Left ventricle myocardium inferior (tissue), 1 donor: ENCODE measurements around the gene RAD51B. TPM values are rescaled to one million over a fixed set of nuclear protein-coding genes. Genes with fewer than 3 reads are reported as not detected.

Experiments used
- DNase-seq: peaks from one replicate; pipeline ENCODE4 v3.0.0-alpha.2; 2020
- H3K27ac ChIP-seq: fragments of 200-600 bp; replicated peaks from 2 replicates; pipeline ENCODE4 v1.8.0; 2021
- H3K27me3 ChIP-seq: fragments of 200-600 bp; 2 replicates; pipeline ENCODE4 v1.8.0; 2021; ENCODE audit warnings: low read depth
- H3K36me3 ChIP-seq: fragments of 200-600 bp; 2 replicates; pipeline ENCODE4 v1.8.0; 2021
- H3K4me1 ChIP-seq: fragments of 200-600 bp; 2 replicates; pipeline ENCODE4 v1.8.0; 2021
- H3K4me3 ChIP-seq: fragments of 200-600 bp; 2 replicates; pipeline ENCODE4 v1.8.0; 2021; ENCODE audit warnings: mild to moderate bottlenecking, moderate library complexity
- H3K9me3 ChIP-seq: fragments of 200-600 bp; replicated peaks from 2 replicates; pipeline ENCODE4 v1.8.0; 2021
- intact Hi-C: fragments of 100-400 bp; cut with micrococcal nuclease; formaldehyde crosslinking; loops from one replicate; pipeline ENCODE4 v1.11.0; 2022
- total RNA-seq: library from RNA; stranded (reverse); fragmentation: NEBNext Ultra II Directional; extraction: Animal tissue kit (Norgen Biotek cat#: 25700); gene quantifications from one replicate; pipeline ENCODE4 v1.2.1, GENCODE V29; 2021
- TF ChIP-seq, protein P1 (sequence below): fragments of 200-600 bp; IDR thresholded peaks from 2 replicates; pipeline ENCODE4 v1.8.0; 2021; ENCODE audit warnings: antibody characterized with exemption, mild to moderate bottlenecking, borderline replicate concordance
- donor health status: DM: no; HTN: yes; CAD: no; lungs with severe emphysema.

Gene RAD51B
- total RNA-seq, 1 donor from 2014 or later = 2.4 TPM

DNA sequence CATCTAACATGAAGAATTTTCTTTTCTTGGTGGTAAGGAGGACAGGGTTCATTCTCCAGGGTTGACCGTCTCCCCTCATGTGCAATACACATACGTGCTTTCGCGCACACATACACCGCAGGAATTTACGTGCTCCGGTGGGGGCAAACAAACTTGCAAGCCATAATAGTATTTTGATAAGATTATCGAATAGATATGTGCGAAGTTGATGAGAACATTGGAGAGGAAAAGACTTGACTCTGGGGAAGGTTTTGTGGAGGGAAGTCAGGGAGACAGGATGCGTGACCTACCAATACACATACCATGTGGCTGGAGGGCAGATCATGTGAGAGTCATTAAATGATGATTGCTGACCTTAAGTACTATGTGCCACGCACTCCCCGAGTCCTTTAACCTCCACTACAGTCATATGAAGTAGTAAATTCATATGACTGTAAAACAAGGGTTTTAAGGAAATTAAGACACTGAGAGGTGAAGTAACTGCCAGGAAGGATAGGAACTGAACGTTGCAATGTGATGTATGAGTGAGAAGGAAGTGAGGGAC is 921 bp downstream of the RAD51B start:
- peak overlapping the region; percentile 93 for H3K4me3 ChIP-seq
- H3K27ac ChIP-seq = no peak overlapping the region
- DNase-seq = no peak
- no peaks in the 10 kb centered on the region for H3K27me3 ChIP-seq
- no peaks in the 10 kb centered on the region for H3K9me3 ChIP-seq
- intact Hi-C loops = no loop called here
- H3K36me3 ChIP-seq = peaks cover 5% of the 10 kb centered on the region
- TF ChIP-seq, protein P1, sequence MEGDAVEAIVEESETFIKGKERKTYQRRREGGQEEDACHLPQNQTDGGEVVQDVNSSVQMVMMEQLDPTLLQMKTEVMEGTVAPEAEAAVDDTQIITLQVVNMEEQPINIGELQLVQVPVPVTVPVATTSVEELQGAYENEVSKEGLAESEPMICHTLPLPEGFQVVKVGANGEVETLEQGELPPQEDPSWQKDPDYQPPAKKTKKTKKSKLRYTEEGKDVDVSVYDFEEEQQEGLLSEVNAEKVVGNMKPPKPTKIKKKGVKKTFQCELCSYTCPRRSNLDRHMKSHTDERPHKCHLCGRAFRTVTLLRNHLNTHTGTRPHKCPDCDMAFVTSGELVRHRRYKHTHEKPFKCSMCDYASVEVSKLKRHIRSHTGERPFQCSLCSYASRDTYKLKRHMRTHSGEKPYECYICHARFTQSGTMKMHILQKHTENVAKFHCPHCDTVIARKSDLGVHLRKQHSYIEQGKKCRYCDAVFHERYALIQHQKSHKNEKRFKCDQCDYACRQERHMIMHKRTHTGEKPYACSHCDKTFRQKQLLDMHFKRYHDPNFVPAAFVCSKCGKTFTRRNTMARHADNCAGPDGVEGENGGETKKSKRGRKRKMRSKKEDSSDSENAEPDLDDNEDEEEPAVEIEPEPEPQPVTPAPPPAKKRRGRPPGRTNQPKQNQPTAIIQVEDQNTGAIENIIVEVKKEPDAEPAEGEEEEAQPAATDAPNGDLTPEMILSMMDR = no peak
- peaks cover 30% of the 10 kb centered on the region for H3K4me1 ChIP-seq

DNA sequence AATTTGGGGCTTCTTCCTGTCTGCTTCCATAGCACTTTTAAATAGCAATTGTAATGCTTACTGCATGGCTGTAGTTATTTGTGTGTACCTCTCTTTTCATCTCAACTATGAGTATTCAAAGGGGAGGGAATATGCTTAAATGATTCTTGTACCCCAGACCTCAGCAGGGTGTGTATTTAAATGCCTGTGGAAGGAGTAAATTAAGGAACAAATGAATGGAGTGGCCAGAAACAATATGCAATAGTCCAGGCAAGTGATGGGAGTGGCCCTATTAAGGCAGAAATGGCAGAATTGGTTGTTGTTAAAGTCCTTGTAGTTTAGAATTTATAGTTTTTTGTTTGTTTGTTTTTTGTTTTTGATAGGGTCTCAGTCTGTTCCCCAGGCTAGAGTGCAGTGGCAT is 1.5 kb downstream of the RAD51B start:
- H3K27ac ChIP-seq = no peak overlapping the region
- intact Hi-C loops = no loop called here
- TF ChIP-seq, protein P1 = no peak
- peaks cover 9% of the 10 kb centered on the region for H3K36me3 ChIP-seq
- no peaks in the 10 kb centered on the region for H3K27me3 ChIP-seq
- H3K9me3 ChIP-seq = no peaks in the 10 kb centered on the region
- no peak for DNase-seq
- H3K4me3 ChIP-seq = no peak overlapping the region
- peaks cover 24% of the 10 kb centered on the region for H3K4me1 ChIP-seq

DNA sequence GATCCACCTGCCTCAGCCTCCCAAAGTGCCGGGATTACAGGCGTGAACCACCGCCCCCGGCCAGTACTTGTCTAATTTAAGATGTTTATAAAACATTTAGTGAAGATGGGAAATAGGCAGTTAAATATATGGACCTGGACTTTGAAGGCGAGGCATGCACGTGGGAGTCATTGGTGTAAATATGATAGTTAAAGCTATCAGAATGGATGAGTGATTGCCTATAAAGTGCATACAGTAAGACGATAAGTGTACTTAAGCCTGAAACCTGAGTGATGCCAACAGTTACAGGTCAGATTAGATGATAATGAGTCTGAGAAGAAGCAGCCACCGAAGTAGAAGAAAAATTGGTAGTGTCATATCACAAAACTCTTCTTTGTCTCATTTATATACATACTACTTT is 11.5 kb downstream of the RAD51B start:
- H3K27ac ChIP-seq = no peak overlapping the region
- H3K27me3 ChIP-seq = no peaks in the 10 kb centered on the region
- H3K9me3 ChIP-seq = peaks cover 6% of the 10 kb centered on the region
- H3K4me1 ChIP-seq = no peaks in the 10 kb centered on the region
- peaks cover 13% of the 10 kb centered on the region for H3K36me3 ChIP-seq
- TF ChIP-seq, protein P1 = no peak
- DNase-seq = no peak
- no peak overlapping the region for H3K4me3 ChIP-seq
- intact Hi-C loops = no loop called here

DNA sequence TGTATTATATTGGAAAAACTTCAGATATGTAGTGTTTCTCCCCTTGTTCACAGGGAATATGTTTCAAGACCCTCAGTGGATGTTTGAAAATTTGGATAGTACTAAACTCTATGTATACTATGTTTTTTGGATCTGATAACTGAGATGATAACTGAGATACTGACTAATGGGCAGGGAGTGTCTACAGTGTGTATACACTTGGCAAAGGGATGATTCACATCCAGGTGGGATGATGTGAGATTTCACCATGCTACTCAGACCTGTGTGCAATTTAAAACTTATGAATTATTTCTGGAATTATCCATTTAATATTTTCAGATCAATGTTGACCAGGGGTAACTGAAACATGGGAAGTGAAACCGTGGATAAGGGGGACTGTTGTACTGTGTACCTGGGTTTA is 13.8 kb downstream of the RAD51B start:
- no peaks in the 10 kb centered on the region for H3K4me1 ChIP-seq
- intact Hi-C loops = no loop called here
- no peak for DNase-seq

DNA sequence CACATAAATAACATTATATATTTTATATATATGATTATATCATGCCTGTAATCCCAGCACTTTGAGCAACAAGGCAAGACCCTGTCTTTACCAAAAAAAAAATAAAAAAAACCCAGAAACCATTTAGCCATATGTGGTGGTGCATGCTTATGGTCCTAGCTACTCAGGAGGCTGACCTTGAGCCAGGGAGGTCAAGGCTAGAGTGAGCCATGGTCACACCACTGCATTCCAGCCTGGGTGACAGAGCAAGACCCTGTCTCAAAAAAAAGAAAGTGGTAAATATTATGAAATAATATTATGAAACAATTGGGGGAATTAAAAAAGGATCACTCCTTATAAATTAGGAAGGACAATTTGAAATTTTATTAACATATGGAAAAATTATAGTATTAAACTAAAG is 16.0 kb downstream of the RAD51B start:
- intact Hi-C loops = no loop called here

More for the DNA sequence above, 13.8 kb downstream of the RAD51B start:
- H3K27ac ChIP-seq = no peak overlapping the region
- TF ChIP-seq, protein P1 = no peak
- no peaks in the 10 kb centered on the region for H3K27me3 ChIP-seq
- peaks cover 5% of the 10 kb centered on the region for H3K9me3 ChIP-seq
- H3K4me3 ChIP-seq = no peak overlapping the region
- H3K36me3 ChIP-seq = peaks cover 3% of the 10 kb centered on the region

More for the DNA sequence above, 16.0 kb downstream of the RAD51B start:
- peaks cover 3% of the 10 kb centered on the region for H3K36me3 ChIP-seq
- H3K4me3 ChIP-seq = no peak overlapping the region
- H3K27me3 ChIP-seq = no peaks in the 10 kb centered on the region
- DNase-seq = no peak
- no peaks in the 10 kb centered on the region for H3K9me3 ChIP-seq
- TF ChIP-seq, protein P1 = no peak
- H3K27ac ChIP-seq = no peak overlapping the region
- H3K4me1 ChIP-seq = no peaks in the 10 kb centered on the region
